Limb (tissue), 2 donors: ENCODE results near the gene PLA2G1B.
"Not testable (repeated sequence)": the region's sequence is repeated elsewhere in the genome, so short reads cannot be mapped to it uniquely, and the experiment has no call there.

ENCODE experiments used
- DNase-seq, 2 donors: peaks; one replicate each; pipeline ENCODE4 v3.0.0-alpha.2; 2016; ENCODE audit errors: extremely low spot score in 2 of 2

Gene PLA2G1B

DNA sequence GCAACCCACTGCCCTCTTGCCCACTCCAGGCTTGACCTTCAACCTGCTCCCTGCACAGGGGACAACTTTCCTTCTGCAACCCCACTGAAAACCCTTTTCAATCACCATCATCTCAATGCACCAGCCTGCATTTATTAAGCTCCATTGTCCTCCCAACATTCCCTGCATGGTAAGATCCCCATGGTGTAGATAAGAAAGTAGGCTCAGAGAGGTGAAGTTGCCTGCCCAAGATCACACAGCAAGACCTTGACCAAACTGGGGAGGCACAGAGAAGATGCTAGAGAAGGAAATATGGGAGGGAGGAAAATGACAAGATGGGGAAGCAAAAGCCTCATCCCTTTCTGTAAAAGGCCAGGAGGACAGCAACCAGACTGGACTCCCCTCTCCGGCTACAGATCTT is 31.5 kb upstream of the PLA2G1B start:
- no peak for DNase-seq

DNA sequence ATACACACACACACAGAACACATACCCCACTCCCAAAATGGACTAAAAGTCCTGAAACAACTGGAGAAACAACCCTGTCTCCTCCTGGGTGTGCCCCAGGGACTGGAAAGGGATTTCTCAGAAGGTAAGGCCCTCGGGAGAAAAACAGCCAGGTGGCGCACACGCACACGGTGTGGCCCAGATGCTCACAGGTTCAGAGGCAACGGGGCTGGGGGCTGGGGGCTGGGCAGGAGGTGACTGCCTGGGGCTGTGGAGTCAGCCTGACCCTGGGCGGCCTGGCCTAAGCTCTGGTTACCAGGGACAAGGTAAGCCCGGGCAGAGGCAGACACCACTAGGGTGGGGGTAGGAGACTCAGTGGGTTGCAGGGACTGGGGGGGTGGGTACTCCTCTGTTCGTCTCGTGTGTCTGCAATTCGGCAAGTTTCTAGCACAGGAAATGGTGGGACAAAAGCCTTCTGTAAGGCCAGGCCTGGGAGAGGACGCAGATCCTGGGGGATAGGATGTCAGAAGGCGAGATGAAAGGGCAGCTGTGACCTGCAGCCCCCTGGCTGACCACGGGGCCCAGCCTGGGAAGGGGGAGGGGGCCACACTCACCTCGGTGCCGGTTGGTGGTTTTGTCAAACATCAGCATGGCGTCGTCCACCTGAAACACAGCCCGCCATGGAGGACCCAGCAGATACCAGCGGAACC is 31.0 kb upstream of the PLA2G1B start:
- no peak for DNase-seq

DNA sequence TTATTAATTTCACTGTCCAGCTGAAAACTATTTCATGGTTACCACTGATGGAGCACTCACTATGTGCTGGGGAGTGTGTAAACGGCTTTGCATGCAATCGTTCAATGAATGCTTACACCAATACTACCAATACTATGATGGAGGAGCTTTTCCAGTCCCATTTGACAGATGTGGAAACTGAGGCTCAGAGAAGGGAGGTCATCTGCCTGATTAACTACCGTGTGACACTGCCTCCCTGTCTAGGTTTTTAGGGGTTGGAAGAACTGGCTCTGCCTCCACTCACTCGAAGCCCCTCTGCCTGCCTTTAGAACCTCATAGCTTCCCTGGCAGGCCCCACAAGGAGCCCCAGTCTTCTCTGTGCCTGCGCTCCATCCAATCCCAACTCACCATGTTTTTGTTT is 29.5 kb upstream of the PLA2G1B start:
- no peak for DNase-seq

DNA sequence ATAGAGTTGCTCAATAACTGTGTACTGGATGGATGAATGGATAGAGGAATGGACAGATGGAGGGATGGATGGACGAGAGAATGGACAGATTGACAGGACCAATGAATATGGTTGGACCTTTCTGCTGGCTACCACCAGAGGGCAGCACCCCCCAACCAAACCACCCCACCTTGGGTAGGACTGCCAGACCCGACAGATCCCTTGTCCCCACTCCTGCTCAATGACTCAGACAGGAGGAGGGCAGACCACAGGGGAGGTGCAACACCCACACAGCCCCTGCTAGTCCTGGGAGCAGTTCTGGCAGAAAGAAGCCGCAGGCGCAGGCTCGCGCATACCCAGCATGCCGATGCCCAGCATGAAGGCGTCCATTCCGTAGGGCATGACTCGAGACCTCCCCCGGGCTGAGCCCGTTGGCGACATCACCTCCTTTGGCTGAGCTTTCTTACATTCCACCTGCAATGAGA is 29.0 kb upstream of the PLA2G1B start:
- peak; percentile 73 to 84 for DNase-seq

DNA sequence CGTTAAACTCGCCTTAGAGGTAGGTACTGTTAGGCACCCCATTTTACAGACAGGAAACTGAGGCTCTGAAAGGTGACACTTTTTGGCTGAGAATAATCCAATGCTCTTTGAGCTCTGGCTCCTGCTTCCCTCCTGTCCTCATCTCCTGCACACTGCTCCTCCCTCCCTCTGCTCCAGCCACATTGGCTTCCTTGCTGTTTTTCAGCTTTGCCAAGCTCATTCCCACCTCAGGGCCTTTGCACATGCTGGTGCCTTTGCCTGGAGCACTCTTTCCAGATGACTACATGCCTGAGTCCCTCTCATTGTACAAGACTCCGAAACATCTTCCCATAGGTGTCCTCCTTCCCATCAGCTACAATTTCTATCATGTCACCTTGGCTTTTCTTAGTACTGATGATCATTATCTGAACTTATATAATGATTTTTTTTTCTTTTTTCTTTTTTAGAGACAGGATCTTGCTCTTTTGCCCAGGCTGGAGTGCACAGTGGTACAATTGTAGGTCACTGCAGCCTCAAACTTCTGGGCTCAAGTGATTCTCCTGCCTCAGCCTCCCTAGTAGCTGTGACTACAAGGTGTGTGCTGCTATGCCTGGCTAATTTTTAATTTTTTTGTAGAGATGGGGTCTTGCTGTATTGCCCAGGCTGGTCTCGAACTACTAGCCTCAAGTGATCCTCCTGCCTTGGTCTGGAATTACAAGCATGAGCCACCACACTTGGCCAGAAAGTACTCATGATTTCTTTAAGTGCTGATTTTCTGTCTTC is 26.2 kb upstream of the PLA2G1B start:
- DNase-seq, result no peak

DNA sequence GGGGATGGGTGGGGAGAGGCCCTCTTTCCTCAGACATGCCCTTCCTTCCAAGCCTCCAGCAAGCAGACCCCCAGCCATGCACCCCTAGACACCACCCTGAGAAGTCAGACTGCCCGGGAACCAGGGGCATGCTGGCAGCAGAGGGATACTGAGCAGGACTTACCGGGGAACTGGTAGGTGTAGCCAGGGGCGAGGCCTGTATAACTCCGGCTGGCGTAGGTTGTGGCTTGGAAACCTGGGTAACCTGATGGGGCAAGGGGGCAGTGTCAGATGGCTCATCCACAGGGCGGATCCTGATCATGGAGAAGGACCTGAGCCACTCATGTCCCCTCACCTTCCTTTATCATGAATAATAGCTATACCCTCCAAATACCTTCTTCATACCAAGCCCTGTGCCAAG is 25.6 kb upstream of the PLA2G1B start:
- DNase-seq, result no peak

DNA sequence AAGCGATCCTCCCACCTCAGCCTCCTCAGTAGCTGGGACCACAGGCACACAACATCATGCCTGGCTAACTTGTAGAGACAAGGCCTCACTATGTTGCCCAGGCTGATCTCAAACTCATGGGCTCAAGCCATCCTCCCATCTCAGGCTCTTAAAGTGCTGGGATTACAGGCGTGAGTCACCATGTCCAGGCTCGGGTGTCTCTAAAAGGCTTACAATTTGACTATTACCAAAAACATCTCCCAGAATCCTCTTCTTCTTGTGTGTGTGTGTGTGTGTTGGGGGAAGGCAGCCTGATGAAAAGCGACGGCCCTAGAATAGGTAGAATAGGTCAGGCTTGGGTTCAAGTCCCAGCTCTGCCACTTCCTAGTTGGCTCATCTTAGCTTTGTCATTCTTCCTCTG is 24.5 kb upstream of the PLA2G1B start:
- no peak for DNase-seq

DNA sequence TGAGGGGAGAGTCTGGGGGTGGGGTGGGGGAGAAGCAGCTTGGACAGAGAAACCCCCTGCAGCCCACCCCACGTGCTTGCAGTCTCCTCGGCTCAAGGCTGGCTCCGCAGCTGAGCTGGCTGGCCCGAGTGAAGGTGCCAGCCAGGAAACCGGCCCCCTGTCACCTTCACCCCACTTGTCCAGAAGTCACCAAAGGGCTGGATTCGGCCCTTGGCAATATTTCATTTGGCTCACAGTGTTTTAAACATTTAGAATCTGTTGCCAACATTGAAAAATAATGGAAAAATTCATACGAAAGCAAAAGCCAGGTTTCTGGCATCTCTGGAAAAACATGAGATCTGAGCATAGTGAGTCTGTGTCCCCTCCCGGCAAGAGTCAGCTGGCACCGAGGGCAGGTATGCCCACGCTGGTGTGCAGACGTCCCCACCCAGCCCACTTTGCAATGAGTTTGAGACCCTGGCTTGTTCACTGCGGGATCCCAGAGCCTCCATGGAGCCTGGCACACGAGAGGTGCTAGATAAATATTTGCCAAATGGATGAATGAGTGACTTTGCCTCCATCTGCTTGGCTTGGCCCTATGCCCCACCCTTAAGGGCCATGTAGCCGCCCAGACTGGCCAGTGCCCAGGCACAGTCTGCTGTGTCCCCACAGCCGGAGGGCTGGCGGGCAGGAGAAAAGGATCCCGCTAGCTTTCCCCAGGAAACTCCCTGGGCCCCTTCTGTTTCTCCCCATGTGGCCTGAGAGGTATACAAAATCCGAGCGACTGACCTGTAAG is 23.2 kb upstream of the PLA2G1B start:
- DNase-seq, result no peak

DNA sequence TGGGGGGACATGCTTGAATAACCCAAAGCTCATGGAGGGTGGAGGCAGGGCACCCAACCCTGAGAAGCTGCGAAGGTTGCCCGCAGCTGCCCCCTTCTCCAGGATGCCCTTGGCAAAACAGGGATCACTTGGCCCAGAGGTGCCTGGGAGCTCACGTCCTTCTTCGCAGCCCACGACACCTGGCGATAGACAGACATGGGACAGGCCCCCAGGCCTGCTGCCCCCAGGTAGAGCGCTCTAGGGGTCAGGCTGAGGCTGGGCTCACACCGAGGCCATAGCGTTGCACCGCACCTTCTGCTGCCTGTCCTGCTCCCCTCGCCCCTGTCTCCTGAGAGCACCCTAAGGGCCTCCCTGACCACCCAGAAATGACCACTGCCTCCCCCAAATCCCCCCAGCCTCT is 20.2 kb upstream of the PLA2G1B start:
- no peak for DNase-seq

DNA sequence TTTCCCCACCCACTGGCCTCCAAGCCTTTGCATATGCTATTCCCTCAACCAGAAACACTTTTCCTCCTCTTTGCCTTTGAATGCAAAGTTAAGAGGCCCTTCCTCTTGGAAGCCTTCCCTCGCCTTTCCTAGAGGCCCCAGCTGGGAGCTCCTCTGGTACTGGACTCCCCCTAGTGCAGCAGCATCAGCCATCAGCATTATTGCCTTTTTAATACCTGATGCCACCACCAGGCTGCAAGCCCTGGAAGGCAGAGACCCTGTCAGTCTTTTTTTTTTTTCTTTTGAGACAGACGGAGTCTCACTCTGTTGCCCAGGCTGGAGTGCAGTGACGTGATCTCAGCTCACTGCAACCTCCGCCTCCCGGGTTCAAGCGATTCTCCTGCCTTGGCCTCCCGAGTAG is 19.1 kb upstream of the PLA2G1B start:
- no peak for DNase-seq

DNA sequence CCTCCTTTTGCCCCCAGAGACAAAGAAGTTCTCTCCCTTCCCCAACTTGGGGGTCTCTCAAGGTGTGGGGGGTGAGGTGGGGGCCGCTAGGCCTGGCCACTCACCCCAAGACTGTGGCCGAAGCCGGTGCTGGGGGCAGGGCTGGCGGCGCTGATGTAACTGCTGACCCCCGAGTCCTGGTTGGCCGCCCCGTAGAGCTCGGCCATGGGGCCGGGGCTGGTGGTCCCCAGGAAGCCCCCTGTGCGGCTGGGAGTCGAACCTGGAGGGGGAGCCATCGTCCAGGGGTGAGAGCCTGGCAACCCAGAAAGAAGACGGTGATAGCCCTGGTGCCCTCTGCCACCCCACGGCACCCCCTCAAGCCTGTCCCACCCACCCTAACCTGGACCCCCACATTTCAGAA is 18.5 kb upstream of the PLA2G1B start:
- no peak for DNase-seq

DNA sequence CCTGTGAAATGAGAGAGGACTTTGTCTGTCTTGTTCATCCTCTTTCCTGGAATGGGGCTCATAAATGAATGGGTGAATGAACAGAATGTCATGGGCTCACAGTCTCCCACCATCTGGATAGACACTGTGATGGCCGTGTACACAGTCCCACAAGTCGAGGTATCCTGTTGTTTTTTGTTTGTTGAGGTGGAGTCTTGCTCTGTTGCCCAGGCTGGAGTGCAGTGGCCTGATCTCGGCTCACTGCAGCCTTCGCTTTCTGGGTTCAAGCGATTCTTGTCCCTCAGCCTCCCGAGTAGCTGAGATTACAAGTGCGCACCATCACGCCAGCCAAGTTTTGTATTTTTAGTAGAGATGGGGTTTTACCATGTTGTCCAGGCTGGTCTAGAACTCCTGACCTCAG is 16.1 kb upstream of the PLA2G1B start:
- no peak for DNase-seq

DNA sequence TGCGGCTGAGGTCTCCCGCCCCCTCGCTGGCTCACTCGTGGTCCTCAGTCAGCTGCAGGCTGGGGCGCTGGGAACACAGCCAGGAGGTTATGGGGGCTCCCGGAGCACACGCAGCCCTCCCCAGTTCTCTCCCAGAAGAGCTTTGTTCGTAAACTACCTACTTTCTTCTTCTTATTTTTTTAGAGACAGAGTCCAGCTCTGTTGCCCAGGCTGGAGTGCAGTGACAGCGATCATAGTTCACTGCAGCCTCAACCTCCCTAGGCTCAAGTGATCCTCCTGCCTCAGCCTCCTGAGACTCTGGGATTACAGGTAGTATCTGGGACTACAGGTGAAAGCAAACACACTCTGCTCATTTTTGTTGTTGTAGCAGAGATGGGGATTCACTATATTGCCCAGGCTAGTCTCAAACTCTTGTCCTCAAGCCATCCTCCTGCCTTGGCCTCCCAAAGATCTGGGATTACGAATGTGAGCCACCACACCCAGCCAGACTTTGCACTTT is 15.5 kb upstream of the PLA2G1B start:
- DNase-seq, result no peak

DNA sequence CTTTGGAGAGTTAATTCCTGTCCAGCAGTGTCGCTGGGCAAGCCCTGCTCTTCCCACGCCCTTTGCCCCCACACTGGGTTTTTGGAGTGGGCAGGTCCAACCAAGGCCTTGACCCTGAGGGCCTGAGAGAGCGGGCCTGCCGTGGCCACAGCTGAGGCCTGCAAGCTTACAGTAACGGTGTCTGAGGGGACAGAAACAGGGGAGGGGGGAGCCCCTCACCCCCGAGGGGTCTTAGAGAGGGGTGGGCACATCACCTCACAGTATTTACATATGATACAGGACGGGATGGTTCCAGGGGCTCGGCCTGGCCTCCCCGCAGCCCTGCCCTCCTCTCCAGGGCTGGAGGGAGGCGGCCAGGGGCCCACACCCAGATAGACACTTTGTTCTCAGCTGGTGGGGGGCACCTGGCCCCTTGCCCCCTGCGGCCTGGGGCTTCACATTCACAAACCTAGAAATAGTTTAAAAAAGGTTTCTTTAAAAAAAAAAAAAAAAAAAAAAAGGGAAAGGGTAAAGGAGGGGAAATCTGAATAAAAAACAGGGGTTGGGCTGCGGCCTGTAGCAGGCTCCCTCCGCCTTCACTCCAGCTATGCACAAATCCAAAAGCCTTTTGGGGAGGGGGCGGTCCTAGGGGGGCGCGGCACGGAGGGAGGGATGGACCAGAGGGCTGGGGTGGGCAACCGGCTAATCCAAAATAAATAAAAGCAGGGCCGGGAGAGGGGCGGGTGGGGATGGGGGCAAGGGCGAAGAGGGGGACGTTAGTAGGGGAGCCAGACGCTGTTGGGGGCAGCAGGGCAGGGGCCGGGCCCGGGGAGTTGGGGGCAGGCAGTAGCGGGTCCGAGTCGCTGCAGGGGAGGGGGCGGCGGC is 14.8 kb upstream of the PLA2G1B start:
- no peak for DNase-seq

DNA sequence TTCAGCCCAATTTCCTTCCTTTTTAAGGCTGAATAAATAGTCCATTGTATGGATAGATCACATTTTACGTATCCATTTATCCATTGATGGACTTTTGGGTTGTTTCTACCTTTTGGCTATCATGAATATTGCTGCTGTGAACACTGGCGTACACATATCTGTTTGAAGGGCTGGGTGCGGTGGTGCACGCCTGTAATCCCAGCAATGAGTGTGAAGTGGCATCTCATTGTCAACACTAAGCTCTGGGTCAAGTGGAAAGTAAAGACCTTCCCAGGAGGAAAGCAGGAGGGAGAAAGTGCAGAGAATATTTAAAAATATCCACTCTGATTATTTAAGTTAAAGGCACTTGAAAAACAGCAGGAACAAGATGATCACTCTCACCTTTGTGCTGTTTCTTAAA is 11.7 kb upstream of the PLA2G1B start:
- no peak for DNase-seq

DNA sequence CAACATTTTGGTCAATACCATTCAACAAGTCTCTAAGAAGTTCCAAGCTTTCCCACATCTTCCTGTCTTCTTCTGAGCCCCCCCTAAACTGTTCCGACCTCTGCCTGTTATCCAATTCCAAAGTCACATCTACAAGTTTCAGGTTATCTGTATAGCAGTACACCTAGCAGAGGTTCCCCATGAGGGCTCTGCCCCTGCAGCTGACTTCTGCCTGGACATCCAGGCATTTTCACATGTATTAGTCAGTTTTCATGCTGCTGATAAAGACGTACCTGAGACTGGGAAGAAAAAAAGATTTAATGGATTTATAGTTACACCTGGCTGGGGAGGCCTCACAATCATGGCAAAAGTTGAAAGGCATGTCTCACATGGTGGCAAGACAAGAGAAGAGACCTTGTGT is 10.2 kb upstream of the PLA2G1B start:
- no peak for DNase-seq

DNA sequence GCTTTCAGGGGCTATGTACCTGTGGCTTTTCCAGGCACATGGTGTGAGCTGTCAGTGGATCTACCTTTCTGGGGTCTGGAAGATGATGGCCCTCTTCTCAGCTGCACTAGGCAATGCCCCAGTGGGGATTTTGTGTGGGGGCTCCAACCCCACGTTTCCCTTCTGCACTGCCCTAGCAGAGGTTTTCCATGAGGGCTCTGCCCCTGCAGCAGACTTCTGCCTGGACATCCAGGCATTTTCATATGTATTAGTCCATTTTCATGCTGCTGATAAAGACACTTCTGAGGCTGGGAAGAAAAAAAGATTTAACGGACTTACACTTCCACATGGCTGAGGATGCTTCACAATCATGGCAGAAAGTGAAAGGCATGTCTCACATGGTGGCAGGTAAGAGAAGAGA is 8.8 kb upstream of the PLA2G1B start:
- DNase-seq, result not testable (repeated sequence)

DNA sequence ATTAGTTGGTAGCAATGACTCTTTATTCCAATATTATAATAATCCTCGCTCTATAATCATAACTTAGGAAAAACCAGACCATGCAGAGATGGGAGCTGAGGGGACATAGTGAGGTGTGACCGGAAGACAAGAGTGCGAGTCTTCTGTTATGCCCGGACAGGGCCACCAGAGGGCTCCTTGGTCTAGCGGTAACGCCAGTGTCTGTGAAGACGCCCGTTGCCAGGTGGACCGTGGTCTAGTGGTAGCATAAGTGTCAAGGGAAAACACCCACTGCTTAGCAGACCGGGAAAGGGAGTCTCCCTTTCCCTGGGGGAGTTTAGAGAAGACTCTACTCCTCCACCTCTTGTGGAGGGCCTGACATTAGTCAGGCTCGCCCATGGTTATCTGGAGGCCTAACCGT is 7.9 kb upstream of the PLA2G1B start:
- peak in 1 of 2 donors; percentile 48 for DNase-seq

DNA sequence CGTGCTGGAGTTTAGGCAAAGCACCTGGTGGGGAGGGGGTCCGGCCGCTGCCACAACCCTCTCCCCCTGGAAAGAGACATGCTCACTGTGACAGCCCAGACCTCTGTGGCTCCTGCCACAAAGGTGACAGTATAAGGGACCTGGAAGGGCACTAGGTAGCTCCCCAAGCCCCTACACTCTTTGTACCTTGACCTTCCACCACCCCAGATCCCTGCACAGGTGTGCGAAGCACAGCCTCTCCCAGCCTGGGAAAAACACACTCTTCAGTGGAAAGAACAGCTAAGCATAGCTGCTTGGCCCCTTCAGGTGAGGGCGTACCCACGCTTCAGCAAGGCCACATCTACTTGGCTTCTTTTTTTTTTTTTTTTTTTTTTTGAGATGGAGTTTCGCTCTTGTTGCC is 4.9 kb upstream of the PLA2G1B start:
- no peak for DNase-seq

DNA sequence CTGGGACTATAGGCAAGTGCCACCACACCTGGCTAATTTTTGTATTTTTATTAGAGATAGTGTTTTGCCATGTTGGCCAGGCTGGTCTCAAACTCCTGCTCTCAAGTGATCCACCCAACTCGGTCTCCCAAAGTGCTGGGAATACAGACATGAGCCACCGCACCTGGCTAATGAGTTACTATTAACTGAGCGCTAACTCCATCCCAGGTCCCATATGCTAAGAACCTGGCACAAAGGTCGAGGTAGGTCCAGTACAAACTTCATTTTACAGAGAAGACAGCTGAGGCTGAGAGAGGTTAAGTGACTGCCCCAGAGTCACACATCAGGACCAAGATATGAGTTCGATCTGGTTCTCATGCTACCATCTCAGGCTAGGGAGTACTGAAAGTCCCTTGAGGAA is 4.5 kb upstream of the PLA2G1B start:
- no peak for DNase-seq

DNA sequence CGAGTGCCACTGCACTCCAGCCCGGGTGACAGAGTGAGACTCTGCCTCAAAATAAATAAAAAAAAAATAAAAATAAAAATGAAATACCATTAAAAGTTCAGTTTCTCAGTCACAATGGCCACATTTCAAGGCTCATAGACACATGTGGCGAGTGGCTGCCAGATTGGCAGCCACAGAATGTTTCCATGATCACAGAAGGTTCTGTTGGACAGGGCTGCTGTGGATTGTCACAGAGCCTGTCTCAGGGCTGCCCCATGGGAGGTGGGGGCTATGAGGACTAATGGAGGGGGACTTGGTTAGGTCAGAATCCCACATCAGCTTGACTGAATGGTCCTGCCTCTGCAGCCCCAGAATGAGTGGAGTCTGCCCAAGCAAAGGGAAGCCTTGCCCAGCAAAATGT is 3.8 kb upstream of the PLA2G1B start:
- no peak for DNase-seq
